T1000 (cell line): Measurements from ENCODE around the gene FOXK1.

Experiments
- DNase-seq: peaks from one replicate; lab custom pipeline; 2025; ENCODE audit warnings: mixed read lengths; lab: John Stamatoyannopoulos, UW

The FOXK1 gene

DNA sequence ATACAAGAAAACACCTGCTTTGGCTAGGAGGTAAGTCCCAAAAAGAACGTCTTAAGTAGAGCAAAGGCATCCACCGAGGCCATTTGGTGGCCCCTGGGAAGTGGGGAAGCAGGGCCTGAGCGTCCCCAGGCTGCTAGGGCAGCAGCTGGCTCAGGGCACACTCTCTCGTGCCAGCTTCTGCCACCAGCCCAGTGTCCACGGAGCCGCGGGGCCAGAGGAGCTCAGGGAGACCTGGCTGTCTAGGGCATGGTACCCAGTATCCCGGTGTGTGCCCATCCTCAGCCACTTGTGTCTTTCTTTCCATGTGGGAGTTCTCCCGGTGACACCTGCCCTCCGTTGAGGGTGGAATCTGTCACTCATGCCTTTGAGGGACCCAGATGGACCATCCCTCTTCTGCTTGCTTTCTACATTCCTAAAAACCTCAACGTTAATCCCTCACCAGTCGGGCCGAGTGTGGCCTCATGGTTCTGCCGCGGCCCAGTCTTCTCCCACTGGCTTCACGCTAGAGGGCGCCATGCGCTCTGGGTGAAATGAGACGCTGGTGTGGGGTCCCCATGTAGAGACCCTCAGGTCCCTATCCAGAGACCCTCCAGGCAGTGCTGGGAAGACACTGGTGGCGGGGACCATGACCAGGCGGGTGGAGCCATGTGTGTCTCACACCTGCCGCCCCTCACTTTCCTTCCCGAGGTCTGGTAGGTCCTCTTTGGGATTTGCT lies 83.8 kb downstream of the FOXK1 start:
- DNase-seq = no peak

DNA sequence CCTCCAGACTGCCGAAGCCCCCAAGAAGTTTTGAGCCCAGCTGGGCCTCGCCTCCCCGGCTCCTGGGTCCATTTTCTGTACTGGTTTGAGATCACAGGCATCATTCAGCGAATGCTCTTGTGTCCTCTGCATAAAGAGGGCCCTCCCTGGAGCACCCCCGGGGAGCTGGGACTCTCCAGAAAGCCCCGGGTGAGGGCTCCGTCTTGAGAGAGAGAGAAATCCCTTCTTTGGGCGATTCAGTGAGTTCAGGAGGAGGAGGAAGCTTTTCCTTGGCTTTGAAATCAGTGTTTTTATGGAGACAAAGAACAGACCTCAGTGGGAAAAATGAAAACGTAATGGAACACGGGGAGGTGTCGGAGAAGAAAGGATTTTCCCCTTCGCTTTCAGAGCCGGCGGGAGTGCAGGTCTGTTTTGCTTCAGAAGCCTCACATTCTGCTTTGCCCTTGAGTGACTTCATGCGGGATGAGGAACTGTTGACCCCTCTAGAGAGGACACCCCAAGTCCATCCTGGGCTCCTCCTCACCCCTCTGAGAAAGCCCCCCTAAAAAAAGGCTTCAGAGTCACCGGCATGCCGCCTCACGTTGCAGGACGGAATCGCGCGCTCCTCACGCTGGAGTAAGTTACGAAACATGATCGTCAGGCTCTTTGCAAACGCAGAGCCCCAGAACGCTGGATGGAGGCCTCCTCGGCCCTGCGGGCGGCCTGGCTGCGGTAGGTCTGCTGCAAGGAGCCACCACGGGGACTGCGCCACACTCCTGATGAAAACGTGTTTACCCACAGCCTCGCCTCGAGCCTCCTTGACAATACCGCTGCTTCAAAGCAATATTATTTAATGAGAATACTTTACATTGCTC lies 84.8 kb downstream of the FOXK1 start:
- DNase-seq = no peak

DNA sequence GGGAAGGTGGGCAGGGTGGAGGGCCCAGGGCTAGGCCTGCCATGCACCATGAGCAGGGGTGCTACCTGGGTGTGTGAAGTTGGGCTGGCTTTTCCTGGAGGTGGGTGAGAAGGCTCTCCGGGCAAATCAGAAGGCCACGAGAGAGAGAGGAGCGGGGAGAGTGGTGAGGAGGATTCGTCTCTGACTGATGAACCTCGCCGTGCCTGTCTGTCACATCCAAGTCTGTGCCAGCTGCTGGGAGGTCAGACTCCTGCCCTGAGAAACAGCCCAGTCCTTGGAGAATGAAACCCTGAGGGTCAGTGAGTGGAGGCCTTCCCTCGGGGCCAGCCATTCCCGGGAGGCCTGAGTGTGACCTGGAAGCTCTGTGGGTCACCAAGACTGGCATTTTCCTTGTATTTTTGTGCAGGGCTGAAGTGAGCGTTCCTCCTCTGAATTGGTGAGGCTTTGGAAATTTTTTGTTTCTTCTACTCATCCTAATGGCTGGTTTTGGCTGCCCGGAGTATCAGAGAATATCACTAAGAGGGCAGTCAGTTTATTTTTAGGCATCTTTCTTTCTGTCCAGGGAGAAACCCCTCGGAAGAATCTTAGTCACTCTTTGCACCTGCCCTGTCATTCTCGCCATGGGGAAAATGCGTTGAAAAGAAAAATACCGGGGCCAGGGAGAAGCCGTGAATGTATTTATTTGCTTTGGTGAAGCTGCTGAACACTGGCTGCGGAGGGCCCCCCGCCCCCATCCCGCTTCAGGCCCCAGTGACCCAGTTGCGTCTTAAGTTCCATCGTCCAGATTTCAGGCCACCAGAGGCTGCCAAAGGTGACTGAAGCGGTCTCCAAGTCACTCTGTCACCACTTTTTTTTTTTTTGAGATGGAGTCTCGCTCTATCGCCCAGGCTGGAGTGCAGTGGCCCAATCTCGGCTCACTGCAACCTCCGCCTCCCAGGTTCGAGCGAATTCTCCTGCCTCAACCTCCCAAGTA lies 86.8 kb downstream of the FOXK1 start:
- DNase-seq = no peak

DNA sequence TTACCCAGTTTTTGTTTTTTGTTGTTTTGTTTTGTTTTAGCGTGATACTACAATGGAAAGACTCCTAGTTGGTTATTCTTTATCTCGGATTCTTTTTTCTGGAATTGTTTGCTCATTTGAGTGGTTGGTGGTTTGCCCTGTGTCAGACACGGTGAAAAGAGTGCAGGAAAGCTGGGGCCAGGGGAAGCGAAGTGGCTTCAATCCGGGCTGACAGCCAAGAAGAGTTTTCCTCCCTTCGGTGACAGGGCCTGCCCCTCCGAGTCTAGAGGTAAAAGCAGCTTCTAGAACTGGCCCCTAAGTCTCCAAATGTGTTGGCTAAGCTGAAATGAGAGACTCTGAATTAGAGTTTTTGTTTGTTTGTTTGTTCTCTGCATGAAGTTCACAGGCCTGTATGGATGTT lies 87.7 kb downstream of the FOXK1 start:
- no peak for DNase-seq

DNA sequence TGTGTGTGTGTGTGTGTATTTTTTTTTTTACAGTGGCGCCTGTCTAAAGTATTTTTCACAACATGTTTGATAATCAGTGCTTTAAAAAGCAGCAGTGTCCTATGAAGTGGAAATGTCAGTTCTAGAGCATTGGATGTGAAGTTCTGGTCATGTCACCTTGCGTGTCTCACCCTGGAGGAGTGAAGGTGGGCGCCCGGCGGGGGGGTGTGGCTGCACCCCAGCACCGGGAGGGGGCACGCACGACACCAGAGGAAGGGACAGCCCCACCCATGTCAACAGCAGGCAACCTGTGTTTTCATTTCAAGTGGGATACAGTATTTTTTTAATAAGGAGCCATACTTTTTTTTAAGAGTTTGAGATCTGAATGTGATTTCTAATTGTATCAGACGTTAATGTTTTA lies 88.8 kb downstream of the FOXK1 start:
- no peak for DNase-seq

DNA sequence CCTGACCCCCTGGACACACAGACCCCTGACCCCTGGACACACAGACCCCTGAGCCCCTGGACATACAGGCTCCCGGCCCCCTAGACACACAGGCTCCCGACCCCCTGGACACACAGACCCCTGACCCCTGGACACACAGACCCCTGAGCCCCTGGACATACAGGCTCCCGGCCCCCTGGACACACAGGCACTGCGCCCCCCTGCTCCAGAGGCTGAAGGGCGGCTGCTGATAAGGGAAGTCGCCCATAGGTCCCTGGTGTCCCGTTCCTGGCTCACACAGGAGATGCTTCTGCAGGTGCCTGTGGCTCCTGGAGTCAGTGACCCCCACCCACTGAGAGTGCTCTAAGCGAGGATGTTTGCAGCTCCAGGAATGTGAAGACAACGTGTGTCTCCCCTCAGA lies 89.6 kb downstream of the FOXK1 start:
- no peak for DNase-seq

DNA sequence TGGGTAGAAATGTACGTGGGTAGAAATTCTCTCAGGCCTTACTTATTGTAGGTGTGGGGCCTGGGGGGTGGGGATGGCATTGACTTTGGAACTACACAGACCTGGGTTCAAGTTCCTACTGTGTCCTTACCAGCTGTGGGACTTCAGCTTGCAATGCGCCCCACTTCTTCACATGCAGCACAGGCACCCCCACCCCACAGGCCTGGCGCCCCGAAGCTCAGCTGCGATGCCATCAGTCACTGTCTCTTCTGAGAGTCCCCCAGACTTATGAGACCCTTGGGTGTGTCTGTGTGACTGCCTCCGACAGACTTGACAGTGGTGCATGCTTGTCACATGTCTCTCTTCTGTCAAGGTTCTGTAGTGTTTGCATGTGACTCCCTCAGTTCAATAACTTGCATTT lies 90.2 kb downstream of the FOXK1 start:
- no peak for DNase-seq

DNA sequence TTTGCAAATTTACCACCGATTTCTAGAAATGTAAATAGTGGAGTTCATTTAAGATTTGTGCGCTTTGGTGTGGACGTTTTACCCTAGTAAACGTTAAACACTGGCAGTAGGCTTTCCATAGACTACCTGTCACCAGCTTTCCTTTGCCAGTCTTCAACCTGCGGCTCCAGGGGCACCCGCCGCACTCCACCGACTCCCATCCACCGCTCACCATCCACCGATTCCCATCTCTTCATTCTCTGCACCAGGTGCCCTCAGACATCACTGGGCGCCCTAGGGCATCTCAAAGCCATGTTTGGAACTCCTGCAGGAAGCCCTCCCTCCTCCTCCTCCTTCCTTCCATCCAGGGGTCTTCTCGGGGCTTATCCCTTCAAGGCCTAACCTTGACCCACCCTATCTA lies 91.9 kb downstream of the FOXK1 start:
- DNase-seq = no peak

DNA sequence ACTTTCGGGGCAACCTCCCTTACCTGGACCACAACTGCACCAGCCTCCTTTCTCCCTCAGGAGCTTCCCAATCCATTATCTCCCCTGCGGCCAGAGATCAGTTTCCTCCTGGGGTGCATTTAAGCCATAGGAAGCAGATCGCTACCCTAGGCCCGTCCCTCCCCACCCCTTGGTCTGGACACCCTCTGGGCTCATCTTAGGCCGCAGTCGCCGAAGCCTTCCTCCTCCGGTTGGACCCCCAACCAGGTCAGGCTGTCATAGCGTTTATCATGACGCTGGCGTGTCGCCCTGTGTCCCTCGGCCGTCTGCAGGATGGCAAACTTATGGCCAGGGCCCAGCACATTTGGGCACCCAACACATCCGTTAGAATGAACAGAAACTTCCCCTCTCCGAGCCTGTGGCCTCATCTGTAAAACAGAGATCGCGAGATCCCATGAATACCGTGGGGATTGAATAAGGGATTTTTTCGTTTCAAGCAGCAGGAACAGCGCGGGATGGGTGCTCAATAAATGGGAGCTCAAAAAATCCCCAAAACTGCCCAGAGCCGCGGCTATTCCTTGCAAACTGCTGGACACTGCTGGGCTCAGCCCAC lies 92.7 kb downstream of the FOXK1 start:
- peak; percentile 57 for DNase-seq

DNA sequence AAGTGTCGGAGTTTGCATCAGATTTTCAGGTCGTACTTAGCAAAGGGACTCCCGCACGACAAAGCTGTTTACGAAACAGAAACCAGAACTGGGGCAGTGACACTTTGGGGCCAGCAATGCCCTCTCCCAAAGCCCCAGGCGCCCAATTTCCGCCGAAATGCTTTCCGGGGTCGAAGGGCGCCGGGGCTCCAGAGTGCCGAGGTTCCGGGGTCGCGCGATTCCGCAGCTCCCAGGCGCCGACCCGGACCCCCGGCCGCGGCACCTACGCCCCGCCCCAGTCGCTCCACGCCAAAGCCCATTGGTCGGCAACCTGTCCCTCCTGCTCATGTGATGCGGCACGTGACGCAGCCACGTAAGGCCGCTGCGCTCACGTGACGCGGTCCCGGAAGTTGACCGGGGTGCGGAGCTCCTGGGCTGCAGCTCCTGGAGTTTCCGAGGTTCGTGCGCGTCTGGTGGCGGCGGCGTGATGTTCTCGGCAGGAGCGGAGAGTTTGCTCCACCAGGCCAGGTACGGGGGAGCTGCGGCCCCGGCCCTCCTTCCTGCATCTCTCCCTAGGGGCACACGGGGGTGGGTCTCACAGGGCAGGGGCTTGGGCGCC lies 93.3 kb downstream of the FOXK1 start, which contains the start of gene AP5Z1:
Gene AP5Z1, plus strand, starts transcription at position 374 of the 598 bp plus-strand sequence. Its CDS starts 93 bp downstream, at position 467.
- peak; percentile 85 for DNase-seq

DNA sequence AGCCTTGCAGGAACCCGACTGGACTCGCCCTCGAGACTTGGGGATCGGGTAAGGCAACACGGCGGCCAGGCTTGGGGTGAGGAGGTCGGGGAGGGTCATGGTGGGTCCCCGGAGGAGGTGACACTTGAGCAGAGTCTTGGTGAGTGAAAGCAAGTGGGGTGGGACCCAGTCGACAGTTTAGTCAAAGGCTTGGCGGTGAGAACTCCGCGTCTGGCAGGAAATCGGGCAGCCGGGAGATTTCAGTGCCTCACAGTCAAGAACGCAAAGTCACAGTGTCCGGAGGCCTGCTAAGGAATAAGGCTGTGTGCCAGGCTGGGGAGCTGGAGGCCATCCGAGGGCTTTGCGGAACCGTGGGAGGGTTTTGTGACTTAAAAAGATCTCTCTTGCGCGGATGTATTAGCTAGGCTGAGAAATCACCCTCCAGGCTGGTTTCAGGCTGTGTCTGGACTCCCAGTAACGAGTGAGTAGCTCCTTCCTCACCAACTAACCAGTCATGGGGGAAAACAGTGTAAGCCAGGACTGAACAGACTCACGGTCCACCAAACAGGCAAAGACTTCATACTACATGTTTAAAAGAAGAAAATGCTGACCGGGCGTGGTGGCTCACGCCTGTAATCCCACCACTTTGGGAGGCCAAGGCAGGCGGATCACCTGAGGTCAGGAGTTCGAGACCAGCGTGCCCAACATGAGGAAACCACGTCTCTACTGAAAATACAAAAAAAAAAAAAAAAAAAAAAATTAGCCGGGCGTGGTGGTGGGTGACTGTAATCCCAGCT lies 93.9 kb downstream of the FOXK1 start:
- no peak for DNase-seq

DNA sequence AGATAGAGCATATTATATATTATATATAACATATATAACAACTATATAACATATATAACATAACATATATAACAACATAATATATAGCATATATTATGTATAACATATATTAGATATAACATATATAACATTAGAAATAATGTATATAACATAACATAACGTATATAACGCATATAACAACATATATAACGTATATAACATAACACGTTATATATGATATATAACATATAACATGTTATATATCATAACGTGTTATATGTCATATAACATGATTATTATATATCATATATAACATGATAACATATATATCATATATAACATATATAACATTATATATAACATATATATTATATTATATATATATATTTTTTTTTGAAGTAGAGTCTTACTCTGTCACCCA lies 97.0 kb downstream of the FOXK1 start:
- no peak for DNase-seq

DNA sequence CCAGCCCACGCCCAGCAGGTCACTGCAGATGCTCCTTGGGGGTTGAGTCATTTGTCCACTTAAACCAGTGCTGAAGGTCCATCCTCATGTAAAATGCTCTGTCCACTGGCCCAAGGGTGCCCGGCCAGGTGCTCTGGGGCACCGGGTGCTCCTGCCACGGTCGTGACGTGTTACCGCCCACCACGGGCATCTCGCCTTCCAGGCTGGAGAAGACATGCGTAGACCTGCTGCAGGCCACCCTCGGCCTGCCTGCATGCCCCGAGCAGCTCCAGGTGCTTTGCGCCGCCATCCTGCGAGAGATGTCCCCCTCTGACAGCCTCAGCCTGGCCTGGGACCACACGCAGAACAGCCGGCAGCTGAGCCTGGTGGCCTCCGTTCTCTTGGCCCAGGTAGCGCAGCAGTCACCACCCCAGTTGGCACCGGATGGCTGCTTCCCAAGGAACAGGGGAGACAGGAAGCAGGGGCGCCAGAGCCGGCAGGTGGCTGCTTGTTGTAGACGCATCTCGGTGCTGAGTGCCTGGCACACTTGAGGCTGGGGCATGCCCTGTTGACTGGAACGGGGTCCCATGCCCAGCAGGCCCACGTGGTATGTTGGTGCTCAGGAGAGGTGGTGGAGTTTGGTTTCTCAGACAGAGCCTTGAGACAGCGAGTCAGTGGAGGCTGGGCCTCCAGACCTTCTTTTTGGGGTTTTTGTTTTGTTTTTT lies 99.4 kb downstream of the FOXK1 start:
- no peak for DNase-seq

DNA sequence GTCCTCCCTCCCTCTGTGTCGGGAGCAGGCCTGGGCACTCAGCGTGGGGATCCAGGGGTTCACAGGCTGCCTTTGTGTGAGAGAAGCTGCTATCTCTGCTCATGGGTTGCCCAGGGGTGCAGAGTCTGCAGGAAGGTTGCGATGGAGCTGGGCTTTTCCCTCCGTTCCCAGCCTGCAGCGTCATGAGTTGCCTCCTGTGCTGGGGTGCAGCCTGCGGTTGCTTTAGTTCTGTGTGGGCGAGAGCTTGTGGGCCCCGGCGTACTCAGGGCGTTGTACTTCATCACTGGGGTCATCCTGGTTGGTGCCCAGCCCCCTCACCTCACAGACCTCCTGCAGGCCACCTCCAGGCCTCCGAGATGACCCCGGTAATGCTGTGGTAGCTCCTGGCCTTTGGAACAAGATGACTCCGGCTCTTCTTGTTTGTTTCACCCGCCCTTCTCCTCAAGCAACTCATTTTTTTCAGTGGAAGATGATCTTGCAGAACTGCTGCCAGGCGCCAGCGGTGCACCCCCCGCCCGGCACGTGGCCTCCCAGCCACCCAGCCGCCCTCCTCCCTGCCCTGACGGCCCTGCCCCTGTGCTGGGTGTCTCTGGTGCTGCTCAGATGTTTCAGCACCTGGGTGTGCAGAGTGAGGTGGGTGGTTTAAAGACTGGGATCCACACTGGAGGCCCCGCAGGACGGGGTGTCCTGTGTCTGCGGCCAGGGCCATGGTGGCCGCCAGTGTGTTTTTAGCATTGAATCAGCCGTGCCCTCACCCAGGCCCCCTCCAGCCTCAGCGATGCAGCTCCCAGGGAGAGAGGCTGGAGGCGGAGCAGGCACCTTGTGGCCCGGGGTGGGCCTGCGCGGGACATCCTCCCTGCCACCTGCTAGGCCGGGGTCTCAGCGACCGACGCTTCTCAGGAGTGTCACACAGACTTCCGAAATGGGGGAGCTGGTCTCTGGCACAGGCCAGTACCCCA lies 100.5 kb downstream of the FOXK1 start:
- no peak for DNase-seq

DNA sequence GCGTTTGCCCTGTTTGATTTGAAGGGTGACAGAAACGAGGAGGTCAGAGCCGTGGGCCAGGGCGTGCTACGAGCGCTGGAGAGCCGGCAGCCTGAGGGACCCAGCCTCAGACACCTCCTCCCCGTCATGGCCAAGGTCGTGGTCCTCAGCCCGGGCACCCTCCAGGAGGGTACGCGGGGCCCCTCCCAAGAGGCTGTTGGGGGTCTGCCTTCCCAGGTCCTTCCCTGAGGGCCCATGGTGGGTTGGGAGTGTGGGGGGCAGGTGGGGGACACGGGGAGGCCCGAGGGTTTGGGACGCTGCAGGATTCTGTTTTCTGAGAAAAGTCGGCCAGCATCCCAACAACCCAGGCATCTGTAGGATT lies 101.2 kb downstream of the FOXK1 start:
- DNase-seq = no peak

DNA sequence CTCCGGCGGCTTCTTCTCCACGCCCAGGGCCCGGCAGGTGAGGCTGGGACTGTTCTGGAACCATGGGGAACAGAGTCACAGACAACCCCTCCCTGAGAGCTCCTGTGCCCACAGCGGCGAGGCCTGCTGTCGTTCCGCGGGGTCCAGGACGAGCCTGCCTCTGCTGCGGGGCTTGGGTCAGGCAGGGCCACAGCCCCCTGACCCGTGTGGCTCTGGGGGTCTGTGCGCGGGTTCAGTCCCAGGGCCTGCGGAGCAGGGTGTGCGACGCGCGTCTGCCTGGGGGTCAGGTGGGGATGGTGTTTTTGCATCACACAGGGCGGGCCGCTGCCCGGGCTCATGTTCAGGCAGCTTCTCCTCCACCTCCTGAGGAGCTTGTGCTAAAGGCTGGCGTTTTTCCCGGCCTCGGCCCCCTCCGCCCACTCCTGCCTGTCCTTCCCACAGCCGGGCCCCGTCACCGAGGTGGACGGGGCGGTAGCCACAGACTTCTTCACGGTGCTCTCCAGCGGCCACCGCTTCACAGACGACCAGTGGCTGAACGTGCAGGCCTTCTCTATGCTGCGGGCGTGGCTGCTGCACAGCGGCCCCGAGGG lies 101.8 kb downstream of the FOXK1 start:
- DNase-seq = no peak

DNA sequence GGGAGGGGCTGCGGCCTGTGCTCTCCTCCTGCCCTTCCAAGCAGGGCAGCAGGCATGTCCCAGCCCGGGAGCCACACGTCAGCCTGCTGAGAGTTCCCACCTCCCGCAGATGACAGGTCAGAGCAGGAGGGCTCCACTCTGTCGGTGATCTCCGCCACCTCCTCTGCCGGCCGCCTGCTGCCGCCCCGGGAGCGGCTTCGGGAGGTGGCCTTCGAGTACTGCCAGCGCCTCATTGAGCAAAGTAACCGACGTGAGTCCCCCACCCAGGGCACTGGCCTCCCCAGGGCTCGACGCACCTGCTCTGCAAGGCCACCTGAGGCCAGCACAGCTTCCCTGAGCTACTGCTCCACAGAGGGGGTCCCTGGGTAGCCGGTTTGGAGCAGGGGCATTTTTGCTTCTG lies 102.7 kb downstream of the FOXK1 start:
- no peak for DNase-seq

DNA sequence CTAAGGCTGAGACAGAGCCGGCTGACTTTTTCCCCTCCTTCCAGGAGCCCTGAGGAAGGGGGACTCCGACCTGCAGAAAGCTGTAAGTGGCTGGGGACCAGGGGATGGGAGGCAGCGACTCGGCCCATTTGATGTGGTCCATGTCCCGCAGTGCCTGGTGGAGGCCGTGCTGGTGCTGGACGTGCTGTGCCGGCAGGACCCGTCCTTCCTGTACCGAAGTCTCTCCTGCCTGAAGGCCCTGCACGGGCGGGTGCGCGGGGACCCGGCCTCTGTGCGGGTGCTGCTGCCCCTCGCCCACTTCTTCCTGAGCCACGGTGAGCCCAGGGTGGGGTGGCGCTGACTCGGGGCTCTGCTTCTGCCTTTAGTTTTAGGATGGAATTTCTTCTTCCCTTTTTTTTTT lies 103.3 kb downstream of the FOXK1 start:
- DNase-seq = no peak
